HG02678 (cell line): ENCODE measurements around the gene NDUFC2.
A peak's percentile ranks its signal among the peaks of the same experiment; 100 is the strongest.
"Not testable (repeated sequence)": the region's sequence is repeated elsewhere in the genome, so short reads cannot be mapped to it uniquely, and the experiment has no call there.

ENCODE experiments used
- ATAC-seq: cut with Tn5 transposase; IDR thresholded peaks from one replicate; pipeline ENCODE4 v1.9.1; 2021; ENCODE audit warnings: mild to moderate bottlenecking, moderate library complexity; ENCODE audit not compliant: unreplicated experiment

NDUFC2 gene

GRCh38 chr11:78056093-78056492, 23.6 kb downstream of the NDUFC2 start:
- ATAC-seq = no peak

DNA sequence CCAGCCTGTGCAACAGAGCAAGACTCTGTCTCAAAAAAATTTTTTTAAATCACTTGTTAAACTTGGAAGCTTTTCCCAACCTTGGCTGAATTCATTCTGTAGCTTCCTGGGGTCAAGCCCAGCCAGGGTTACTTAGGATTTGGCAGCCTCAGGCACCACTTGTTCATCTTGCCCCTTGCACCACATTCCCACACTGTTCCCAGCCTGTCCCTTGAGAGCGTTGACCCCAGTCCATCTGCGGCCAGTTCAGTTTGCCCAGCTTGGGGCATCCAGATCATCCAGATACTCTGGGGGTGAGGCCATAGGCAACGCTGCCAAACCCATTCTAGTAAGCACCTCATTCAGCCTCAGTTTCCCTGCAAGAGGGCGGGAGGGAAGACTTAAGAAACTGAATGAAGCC, 24.7 kb downstream of the NDUFC2 start:
- ATAC-seq = no peak

DNA sequence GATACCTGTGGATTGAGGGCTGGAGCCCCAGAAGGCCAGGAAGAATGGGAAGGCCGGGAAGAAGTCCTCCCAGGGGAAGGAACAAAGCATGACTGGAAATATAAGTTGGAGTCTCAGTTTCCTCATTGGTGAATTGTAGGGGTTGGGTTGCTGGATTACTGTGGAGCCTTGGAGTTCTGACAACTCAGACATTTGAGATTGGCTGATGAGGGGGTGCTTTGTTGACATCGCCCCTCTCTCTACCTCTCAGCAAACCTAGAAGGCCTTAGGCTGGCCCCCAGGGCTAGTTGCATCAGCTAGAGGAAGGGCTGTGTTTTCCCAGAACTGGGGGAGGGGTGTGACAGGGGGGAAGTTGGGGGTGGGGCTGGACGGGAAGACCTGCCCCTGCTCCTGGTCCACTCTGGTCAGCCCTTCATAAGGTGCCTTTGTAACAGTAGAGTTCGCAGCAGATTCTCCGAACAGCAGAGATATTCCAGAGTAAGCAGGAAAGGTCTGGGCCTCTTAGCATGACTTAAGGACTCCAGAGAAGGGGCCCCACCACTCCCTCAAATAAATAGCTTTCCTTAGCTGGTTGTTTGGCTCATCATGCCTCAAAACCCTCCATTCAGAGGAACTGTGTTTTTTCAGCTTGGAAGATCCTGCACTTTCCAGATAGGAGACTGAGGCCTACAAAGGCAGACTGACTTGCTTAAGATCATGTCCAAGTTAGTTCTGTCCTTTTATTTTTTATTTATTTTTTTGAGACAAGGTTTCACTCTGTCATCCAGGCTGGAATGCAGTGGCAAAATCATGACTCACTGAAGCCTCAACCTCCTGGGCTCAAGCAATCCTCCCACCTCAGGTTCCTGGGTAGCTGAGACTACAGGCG, 28.5 kb downstream of the NDUFC2 start:
- ATAC-seq = no peak

- no peak for ATAC-seq
These were observed 30.3 kb downstream of the NDUFC2 start for GRCh38 chr11:78049348-78049747.

GRCh38 chr11:78048561-78048960, 31.1 kb downstream of the NDUFC2 start:
- ATAC-seq = no peak

- ATAC-seq = no peak
These were observed 33.2 kb downstream of the NDUFC2 start for GRCh38 chr11:78046486-78046854.

- ATAC-seq = peak; percentile 74
These were observed 33.7 kb downstream of the NDUFC2 start for GRCh38 chr11:78045851-78046485.

DNA sequence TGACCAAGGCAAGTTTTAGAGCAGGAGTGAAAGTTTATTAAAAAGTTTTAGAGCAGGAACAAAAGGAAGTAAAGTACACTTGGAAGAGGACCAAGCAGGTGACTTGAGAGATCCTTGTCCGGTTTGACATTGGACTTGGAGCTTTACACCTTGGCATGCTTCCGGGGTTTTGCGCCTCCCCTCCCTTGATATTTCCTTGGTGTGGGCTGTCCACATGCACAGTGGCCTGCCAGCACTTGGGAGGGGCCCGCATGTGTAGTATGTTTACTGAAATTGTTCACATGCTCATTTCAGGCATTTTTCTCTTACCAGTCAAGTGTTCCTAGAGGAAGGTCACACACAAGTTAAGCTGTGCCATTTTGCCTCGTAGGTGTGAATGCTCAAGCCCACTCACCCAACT, 35.0 kb downstream of the NDUFC2 start:
- ATAC-seq = no peak

DNA sequence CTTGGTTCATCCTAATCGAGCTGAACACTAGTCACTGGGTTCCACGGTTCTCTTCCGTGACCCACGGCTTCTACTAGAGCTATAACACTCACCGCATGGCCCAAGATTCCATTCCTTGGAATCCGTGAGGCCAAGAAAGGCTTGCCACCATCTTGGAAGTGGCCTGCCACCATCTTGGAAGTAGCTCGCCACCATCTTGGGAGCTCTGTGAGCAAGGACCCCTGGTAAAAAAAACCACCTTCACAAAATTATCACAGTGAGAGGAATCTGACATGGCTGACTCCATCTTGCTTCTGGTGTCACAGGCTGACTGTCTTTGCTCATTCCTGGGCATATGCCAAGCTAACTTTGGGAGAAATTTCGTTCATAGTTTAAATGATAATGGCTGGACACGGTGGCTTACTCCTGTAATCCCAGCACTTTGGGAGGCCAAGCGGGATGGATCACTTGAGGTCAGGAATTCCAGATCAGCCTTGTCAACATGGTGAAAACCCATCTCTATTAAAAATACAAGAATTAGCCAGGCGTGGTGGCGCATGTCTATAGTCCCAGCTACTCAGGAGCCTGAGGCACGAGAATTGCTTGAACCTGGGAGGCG, 37.7 kb downstream of the NDUFC2 start:
- ATAC-seq = no peak

- ATAC-seq = not testable (repeated sequence)
These were observed 38.3 kb downstream of the NDUFC2 start for GRCh38 chr11:78041380-78041719.

- ATAC-seq = no peak
These were observed 38.8 kb downstream of the NDUFC2 start for GRCh38 chr11:78040691-78041379.

- ATAC-seq = peak; percentile 83
These were observed 39.6 kb downstream of the NDUFC2 start for GRCh38 chr11:78039919-78040671.

DNA sequence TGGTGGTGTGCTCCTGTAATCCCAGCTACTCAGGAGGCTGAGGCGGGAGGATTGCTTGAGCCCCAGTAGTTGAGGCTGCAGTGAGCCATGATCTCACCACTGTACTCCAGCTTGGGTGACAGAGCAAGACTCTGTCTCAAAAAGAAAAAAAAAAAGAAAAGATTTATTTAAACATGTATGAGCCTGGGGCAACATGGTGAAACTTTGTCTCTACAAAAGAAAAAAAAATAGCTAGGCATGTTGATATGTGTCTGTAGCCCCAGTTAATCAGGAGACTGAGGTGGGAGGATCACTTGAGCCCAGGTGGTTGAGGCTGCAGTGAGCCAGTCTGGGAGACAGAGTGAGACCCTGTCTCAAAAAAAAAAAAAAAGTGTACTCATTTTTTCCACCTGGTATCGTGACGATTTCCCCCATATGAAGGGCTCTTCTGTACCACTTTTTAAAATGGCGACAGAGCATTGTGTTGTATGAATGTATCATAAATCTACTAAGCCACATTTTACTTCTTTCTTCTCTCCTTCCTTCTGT, 40.2 kb downstream of the NDUFC2 start:
- ATAC-seq = peak; percentile 9

GRCh38 chr11:78038697-78039313, 40.9 kb downstream of the NDUFC2 start:
- no peak for ATAC-seq

DNA sequence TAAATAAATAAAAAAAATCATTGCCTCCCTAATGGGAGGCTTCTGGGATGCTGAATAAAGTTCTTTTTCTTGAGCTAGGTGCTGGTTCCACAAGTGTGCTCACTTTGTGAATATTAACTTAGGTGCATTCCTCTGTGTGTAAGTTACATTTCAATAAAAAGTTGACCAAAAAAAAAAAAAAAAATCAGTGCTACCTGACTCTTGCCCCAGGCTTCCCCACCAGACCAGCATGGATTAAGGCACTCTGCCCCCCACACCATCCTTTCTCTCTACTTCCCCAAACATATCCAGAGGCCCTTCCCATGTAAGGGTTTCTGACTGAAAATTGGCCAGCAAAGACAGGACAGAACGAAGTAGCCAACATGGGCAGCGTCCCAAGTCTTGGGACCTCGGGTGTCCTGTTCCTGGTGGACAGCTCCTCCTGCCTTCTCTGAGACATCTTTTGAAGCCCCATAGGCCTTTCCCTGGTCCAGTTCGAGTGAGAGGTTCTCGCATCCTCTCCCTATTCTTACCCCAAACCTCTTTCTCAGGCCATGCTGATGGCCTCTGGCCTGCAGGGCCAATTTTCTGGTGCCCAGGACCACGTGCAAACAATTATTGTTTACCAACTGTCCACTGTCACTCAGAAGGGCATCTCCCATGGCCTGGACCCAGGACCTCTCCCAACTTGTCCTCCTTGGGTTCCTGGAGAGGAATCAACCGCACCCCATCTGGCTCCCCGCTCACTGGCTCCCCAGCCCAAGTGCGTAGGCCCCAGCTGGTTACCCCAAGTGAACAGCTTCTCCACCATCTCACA, 41.6 kb downstream of the NDUFC2 start:
- ATAC-seq = no peak

DNA sequence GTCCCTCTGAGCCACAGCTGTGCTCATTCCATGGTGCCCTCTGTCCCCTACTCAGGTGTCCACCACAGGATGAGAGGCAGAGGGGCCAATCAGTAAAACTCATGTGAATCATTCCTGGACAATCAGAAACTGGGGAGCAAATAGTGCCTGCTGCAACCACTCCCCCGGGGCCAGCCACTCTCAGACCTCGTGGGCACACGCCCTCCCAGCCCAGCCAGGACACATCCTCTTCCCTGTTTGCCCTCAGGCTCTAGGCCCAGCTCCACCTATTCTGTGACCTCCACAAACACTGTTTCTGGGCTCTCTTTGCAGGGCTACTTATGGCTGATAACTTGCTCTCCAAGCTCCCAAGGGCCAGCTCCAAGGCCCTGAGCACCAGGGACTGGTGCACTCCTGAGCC, 42.6 kb downstream of the NDUFC2 start:
- ATAC-seq = no peak

DNA sequence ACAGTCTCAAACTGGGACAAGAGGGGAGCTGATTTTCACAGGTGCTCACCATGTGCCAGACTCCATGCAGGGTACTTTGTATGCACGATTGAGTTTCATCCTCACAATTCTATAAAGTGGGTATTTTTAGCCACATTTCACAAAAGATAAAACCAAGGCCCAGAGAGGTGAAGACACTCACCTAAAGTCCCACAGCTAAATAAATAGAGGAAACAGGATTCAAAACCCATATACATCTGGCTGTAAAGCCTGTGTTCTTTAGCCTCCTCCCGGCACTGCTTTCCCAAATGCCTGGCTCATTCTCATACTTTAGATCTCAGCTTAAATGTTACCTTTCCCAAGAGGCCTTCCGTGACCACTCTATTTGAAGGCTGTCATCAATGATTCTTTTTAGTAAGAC, 43.3 kb downstream of the NDUFC2 start:
- ATAC-seq = no peak

GRCh38 chr11:78034623-78035022, 45.0 kb downstream of the NDUFC2 start:
- ATAC-seq = no peak

GRCh38 chr11:78033040-78033439, 46.6 kb downstream of the NDUFC2 start:
- no peak for ATAC-seq
